GM23338 (cell line): ENCODE results near the gene MOSPD2. TPM values are rescaled to one million over a fixed set of nuclear protein-coding genes. Genes with fewer than 3 reads are reported as not detected.

Source experiments
- CREB1 ChIP-seq: fragments of 250-450 bp; sonication (Bioruptor Pico); IDR thresholded peaks from 2 replicates; pipeline ENCODE4 v1.5.0; 2020; ENCODE audit warnings: low read depth, mild to moderate bottlenecking, moderate library complexity
- ETS1 ChIP-seq: IDR thresholded peaks from 2 replicates; pipeline ENCODE4 v1.6.1; 2016; ENCODE audit warnings: antibody characterized with exemption
- EZH2 ChIP-seq: fragments of 200-600 bp; sonication (generic); IDR thresholded peaks from one replicate; pipeline ENCODE4 v1.8.0; 2017; ENCODE audit warnings: antibody characterized with exemption, mild to moderate bottlenecking, low read depth; ENCODE audit not compliant: unreplicated experiment
- EZH2phosphoT487 ChIP-seq: fragments of 200-600 bp; sonication (generic); IDR thresholded peaks from one replicate; pipeline ENCODE4 v1.8.1; 2018; ENCODE audit warnings: antibody characterized with exemption; ENCODE audit not compliant: unreplicated experiment
- JUNB ChIP-seq: IDR thresholded peaks from one replicate; pipeline ENCODE4 v1.6.1; 2016; ENCODE audit warnings: antibody characterized with exemption; ENCODE audit not compliant: unreplicated experiment
- POLR2AphosphoS5 ChIP-seq: IDR thresholded peaks from 2 replicates; pipeline ENCODE4 v1.6.1; 2016; ENCODE audit warnings: antibody characterized with exemption, low read depth
- STAT1 ChIP-seq: IDR thresholded peaks from one replicate; pipeline ENCODE4 v1.6.1; 2016; ENCODE audit warnings: antibody characterized with exemption; ENCODE audit not compliant: unreplicated experiment
- ZNF114 ChIP-seq: fragments of 250-450 bp; sonication (Bioruptor Pico); IDR thresholded peaks from 2 replicates; pipeline ENCODE4 v1.5.0; 2020; ENCODE audit warnings: mild to moderate bottlenecking, moderate library complexity
- ZNF331 ChIP-seq: fragments of 250-450 bp; sonication (Bioruptor Pico); IDR thresholded peaks from 2 replicates; pipeline ENCODE4 v1.5.0; 2020; ENCODE audit warnings: low read depth, mild to moderate bottlenecking, moderate library complexity
- polyA plus RNA-seq: library from polyadenylated mRNA; unstranded; fragments of >200 nt; fragmentation: Nextera tagmentation; extraction: Ambion mirVana; gene quantifications from 2 replicates; pipeline ENCODE4 v1.2.1, GENCODE V29; 2016
- total RNA-seq: library from RNA; depleted of rRNA; stranded (reverse); fragments of >200 nt; shearing (Covaris generic); gene quantifications from 2 replicates; pipeline ENCODE4 v1.2.3, GENCODE V29; 2014
- TF ChIP-seq, protein P1 (sequence below): fragments of 250-450 bp; sonication (Bioruptor Pico); IDR thresholded peaks from 2 replicates; pipeline ENCODE4 v1.5.0; 2020; ENCODE audit warnings: mild to moderate bottlenecking, moderate library complexity
- TF ChIP-seq, protein P2 (sequence below), 2 experiments: fragments of 200-600 bp in 1 of 2; sonication (generic) in 1 of 2; conservative IDR thresholded peaks; 2 replicates each; pipeline versions ENCODE4 v1.5.1 to v1.6.1; 2016 to 2017; ENCODE audit warnings: antibody characterized with exemption in 2 of 2, low read depth in 2 of 2, mild to moderate bottlenecking in 2 of 2, moderate library complexity in 1 of 2
- TF ChIP-seq, protein P3 (sequence below): IDR thresholded peaks from one replicate; pipeline ENCODE4 v1.6.1; 2018; ENCODE audit warnings: antibody characterized with exemption; ENCODE audit not compliant: unreplicated experiment

Gene MOSPD2
- total and polyA plus RNA-seq, 2 experiments from 2014 or later, result 8.5 to 13.9 TPM

DNA sequence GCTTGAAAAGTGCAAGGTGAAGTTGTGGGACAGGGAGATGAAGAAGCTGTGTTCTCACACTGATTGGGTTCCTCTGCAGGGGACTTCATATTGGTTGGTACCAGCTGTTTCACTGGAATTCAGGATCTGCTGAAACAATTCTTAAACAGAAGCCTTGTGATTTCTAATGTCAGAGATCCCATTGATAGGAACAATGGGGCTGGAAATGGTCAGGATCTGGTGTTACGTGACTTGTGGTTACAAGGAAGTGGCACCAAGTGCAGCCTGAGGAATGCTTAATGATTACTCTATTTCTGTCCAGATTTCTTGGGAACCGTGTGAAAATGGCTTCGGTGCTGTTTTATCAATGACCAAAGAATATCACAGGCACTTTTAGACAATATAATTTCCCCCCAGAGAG is 68.1 kb downstream of the MOSPD2 start (continued):
- TF ChIP-seq, protein P1, sequence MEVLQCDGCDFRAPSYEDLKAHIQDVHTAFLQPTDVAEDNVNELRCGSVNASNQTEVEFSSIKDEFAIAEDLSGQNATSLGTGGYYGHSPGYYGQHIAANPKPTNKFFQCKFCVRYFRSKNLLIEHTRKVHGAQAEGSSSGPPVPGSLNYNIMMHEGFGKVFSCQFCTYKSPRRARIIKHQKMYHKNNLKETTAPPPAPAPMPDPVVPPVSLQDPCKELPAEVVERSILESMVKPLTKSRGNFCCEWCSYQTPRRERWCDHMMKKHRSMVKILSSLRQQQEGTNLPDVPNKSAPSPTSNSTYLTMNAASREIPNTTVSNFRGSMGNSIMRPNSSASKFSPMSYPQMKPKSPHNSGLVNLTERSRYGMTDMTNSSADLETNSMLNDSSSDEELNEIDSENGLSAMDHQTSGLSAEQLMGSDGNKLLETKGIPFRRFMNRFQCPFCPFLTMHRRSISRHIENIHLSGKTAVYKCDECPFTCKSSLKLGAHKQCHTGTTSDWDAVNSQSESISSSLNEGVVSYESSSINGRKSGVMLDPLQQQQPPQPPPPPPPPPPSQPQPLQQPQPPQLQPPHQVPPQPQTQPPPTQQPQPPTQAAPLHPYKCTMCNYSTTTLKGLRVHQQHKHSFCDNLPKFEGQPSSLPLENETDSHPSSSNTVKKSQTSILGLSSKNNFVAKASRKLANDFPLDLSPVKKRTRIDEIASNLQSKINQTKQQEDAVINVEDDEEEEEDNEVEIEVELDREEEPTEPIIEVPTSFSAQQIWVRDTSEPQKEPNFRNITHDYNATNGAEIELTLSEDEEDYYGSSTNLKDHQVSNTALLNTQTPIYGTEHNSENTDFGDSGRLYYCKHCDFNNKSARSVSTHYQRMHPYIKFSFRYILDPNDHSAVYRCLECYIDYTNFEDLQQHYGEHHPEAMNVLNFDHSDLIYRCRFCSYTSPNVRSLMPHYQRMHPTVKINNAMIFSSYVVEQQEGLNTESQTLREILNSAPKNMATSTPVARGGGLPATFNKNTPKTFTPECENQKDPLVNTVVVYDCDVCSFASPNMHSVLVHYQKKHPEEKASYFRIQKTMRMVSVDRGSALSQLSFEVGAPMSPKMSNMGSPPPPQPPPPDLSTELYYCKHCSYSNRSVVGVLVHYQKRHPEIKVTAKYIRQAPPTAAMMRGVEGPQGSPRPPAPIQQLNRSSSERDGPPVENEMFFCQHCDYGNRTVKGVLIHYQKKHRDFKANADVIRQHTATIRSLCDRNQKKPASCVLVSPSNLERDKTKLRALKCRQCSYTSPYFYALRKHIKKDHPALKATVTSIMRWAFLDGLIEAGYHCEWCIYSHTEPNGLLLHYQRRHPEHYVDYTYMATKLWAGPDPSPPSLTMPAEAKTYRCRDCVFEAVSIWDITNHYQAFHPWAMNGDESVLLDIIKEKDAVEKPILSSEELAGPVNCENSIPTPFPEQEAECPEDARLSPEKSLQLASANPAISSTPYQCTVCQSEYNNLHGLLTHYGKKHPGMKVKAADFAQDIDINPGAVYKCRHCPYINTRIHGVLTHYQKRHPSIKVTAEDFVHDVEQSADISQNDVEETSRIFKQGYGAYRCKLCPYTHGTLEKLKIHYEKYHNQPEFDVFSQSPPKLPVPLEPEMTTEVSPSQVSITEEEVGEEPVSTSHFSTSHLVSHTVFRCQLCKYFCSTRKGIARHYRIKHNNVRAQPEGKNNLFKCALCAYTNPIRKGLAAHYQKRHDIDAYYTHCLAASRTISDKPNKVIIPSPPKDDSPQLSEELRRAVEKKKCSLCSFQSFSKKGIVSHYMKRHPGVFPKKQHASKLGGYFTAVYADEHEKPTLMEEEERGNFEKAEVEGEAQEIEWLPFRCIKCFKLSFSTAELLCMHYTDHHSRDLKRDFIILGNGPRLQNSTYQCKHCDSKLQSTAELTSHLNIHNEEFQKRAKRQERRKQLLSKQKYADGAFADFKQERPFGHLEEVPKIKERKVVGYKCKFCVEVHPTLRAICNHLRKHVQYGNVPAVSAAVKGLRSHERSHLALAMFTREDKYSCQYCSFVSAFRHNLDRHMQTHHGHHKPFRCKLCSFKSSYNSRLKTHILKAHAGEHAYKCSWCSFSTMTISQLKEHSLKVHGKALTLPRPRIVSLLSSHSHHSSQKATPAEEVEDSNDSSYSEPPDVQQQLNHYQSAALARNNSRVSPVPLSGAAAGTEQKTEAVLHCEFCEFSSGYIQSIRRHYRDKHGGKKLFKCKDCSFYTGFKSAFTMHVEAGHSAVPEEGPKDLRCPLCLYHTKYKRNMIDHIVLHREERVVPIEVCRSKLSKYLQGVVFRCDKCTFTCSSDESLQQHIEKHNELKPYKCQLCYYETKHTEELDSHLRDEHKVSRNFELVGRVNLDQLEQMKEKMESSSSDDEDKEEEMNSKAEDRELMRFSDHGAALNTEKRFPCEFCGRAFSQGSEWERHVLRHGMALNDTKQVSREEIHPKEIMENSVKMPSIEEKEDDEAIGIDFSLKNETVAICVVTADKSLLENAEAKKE (CRISPR knock-in tag), result no peak
- TF ChIP-seq EZH2phosphoT487 (no peak), JUNB (no peak), ETS1 (no peak), POLR2AphosphoS5 (no peak), CREB1 (CRISPR knock-in tag) (no peak), STAT1 (no peak), EZH2 (no peak), ZNF114 (CRISPR knock-in tag) (no peak), ZNF331 (CRISPR knock-in tag) (no peak)
- TF ChIP-seq, protein P2, sequence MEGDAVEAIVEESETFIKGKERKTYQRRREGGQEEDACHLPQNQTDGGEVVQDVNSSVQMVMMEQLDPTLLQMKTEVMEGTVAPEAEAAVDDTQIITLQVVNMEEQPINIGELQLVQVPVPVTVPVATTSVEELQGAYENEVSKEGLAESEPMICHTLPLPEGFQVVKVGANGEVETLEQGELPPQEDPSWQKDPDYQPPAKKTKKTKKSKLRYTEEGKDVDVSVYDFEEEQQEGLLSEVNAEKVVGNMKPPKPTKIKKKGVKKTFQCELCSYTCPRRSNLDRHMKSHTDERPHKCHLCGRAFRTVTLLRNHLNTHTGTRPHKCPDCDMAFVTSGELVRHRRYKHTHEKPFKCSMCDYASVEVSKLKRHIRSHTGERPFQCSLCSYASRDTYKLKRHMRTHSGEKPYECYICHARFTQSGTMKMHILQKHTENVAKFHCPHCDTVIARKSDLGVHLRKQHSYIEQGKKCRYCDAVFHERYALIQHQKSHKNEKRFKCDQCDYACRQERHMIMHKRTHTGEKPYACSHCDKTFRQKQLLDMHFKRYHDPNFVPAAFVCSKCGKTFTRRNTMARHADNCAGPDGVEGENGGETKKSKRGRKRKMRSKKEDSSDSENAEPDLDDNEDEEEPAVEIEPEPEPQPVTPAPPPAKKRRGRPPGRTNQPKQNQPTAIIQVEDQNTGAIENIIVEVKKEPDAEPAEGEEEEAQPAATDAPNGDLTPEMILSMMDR (conservative IDR thresholded peaks at IDR 0.05; ENCODE audit: low read depth in 2 of 2), result no peak
- TF ChIP-seq, protein P3, sequence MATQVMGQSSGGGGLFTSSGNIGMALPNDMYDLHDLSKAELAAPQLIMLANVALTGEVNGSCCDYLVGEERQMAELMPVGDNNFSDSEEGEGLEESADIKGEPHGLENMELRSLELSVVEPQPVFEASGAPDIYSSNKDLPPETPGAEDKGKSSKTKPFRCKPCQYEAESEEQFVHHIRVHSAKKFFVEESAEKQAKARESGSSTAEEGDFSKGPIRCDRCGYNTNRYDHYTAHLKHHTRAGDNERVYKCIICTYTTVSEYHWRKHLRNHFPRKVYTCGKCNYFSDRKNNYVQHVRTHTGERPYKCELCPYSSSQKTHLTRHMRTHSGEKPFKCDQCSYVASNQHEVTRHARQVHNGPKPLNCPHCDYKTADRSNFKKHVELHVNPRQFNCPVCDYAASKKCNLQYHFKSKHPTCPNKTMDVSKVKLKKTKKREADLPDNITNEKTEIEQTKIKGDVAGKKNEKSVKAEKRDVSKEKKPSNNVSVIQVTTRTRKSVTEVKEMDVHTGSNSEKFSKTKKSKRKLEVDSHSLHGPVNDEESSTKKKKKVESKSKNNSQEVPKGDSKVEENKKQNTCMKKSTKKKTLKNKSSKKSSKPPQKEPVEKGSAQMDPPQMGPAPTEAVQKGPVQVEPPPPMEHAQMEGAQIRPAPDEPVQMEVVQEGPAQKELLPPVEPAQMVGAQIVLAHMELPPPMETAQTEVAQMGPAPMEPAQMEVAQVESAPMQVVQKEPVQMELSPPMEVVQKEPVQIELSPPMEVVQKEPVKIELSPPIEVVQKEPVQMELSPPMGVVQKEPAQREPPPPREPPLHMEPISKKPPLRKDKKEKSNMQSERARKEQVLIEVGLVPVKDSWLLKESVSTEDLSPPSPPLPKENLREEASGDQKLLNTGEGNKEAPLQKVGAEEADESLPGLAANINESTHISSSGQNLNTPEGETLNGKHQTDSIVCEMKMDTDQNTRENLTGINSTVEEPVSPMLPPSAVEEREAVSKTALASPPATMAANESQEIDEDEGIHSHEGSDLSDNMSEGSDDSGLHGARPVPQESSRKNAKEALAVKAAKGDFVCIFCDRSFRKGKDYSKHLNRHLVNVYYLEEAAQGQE, result no peak
